Effector CD4-positive, alpha-beta T cell (primary cell): ENCODE data around the gene PTPRT.
"Not testable (repeated sequence)": the region's sequence is repeated elsewhere in the genome, so short reads cannot be mapped to it uniquely, and the experiment has no call there.

Experiments used
- DNase-seq: peaks from one replicate; pipeline ENCODE4 v3.0.0-alpha.2; 2020

Gene PTPRT

DNA sequence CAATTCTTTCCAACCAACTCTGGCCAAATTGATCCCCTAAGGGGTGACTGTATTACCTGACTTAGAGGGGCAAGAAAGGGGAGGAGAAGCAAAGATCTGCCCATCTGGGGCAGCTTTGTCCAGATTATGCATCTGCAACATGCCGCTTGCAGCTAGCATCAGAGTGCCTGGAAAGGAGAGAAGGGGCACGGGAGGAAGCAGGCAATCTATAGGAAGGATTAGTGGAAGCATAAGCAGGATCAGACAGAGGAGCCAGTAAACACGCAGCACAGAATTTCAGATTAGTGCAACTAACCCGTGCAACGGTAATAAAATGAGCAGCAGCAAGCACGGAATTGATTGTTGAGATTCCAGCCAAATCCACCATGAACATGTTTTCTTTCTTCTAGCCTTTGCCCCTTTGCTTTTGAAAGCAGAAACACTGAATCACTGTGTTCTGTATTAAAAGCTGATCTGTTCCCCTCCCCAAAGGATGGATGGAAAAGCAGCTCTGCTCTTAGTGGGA is 927.9 kb downstream of the PTPRT start:
- DNase-seq, result no peak

DNA sequence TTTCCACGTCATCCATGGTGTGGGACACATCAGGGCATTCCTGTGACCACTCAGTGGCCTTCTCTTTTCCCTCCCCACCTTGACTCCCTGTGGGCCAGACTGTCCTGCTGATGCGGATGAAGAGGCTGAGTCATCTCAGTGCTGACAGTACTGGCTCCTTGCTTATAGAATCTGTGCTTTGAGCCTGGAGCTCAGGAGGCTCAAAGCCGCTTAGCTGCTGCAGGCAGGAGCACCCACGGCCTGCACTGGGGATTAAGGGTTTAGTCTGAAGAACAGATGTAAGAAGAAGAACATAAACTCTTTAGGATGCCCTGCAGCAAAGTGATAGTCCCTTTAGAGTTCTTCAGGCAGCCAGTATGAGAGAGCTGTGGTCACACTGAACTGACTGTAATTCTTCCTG is 929.5 kb downstream of the PTPRT start:
- no peak for DNase-seq

DNA sequence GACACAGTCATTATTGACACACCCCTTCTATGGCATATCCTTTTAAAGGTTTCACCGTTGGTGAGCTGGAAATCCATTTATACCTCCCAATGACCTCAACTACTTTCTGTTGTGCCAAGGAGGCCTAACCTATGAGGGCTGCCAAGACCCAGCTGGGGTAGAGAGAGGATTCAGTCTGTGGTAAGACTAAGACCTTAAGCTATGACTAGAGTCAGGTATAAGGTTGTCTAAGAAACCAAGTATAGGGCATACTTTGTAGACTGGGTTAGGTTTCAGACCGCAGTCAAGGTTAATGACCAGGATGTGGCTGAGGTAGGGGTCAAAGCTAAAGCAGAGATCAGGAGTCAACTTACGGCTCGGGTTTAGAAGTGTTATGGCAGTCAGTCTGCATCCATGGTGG is 930.3 kb downstream of the PTPRT start:
- DNase-seq, result no peak

DNA sequence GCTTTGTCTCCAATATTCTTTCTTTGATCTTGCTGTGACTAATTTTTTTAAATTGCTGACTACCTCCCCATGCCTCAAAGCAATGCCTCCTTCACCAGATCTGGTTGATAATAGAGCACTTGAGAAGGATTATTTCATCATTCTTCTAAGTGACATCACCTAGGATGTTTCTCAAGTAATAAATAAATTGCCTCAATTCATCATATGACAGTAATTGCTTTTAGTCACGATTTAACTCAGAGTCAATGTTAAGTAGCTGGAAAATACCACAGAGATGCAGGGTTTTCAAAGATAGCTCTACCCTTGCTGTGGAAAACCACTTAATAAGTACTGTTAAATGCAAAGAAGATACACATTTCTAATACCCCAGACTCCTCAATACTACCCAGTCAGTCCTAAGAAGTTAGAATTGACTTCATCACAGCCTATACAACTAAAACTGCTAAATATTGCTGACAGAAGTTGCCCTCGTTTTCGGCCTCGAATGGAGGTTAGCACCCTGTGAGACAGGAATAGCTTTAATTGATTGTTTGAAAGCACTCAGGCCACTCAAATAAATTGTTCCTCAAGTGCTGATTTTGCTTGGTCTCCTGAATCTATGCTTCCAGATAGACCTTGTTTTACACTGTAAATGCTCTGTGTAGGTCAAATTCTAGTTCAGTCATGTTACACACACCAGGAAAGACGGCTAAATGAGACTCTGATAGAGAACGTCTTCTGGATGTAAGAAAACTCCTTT is 931.0 kb downstream of the PTPRT start:
- no peak for DNase-seq

DNA sequence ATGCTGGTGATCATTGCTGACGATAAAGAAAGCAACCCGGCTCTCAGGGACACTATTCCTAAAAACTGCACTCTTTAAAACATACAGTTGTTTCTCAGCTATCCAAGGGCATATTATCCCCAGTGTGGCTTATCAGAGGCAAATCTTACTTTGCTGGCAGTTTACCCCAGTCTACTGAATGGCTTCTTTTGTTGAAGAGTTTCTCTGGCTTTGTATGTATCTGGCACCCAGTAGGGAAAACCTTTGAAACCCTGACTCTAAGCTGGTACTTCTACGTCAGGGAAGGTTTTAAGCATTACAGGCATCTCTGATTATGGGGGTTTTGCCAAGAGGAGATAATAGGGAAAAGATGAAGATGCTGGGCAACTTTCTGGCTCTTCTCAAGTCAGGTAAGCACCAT is 933.9 kb downstream of the PTPRT start:
- no peak for DNase-seq

DNA sequence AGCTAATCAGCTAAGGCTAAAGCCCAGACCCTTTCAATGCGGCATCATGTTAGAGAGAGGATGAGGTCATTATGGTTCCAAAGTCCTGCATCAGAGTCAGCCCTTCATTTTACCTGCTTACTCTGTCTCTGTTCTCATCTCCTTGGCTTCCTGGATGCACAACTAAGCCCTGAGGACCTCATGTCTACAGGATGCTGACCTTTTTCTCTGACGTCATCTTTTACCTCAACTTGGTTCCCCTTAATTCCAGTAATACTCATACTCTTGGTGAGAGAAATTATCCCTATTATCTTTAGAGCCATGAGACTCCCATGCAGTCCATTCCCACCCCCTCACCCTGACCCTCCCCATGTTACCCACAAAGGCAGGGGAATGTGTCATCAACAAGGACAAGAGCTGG is 935.0 kb downstream of the PTPRT start:
- no peak for DNase-seq

DNA sequence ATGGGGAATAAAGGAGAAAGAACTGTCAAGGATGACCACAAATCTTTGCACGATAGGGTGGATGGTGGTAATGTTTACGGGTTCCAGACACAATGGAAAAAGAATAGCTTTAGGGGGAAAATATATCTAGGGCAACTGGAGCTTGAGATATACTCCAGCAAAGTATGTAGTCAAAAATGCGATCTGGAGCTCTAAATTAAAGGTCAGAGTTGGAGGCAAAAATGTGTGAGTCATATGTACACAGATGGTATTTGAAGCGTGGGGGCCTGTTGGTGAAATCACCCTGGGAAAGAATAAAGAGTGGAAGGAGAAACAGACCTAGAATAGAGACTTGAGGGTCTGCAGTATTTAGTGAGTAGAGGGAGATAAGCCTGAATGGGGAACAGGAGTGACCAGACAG is 937.6 kb downstream of the PTPRT start:
- DNase-seq, result no peak

DNA sequence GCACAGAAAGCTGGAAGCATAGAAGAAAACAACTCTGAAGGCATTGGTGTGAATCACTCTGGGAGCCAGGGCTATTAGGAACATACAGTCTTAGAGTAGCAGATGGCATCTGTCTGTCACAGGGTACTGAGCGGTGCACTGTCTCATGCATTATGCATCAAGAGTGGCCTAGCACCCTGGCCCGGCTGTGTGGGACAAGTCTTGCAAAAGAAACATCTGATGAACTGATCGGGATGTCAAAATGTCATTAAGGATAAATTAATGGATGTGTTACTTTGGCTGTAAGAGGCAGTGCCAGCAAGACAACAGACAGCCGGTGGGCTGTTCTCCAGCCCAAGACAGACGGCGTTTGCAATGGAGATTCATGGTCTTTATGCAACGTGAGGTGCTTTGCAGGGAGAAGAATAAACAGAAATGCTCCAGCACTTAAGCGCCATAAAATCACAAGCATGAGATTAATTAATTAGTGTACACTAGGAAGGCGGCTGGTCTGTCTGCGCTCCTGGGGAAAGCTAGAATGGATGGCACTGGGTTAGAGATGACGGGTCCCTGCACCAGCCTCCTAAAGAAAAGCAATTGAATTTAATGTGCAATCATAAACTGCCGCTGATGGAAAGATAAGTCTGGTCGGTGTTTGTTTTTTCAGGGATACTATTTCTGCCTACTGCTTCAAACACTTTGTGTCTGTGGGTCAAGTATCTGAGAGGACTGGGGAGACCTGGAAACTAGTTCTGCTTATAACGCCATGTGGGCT is 970.9 kb downstream of the PTPRT start:
- no peak for DNase-seq

DNA sequence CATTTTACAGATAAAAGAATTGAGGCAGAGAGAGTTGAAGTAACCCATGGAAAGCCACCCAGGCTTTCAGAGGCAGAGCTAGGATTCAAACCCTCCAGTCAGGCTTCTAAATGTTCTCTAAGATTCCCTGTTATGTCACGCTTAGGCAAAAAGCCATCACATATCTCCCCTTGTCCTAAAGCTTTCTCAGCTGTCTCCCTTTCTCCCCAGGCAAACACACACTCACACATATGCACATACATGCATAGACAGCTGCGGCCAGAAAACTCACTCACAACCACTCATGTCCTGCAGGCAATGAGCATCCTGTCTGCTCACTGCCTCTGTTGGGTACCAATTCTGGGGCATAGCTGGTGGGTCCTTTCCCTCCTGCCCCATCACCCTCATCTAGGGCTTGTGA is 975.6 kb downstream of the PTPRT start:
- DNase-seq, result no peak

DNA sequence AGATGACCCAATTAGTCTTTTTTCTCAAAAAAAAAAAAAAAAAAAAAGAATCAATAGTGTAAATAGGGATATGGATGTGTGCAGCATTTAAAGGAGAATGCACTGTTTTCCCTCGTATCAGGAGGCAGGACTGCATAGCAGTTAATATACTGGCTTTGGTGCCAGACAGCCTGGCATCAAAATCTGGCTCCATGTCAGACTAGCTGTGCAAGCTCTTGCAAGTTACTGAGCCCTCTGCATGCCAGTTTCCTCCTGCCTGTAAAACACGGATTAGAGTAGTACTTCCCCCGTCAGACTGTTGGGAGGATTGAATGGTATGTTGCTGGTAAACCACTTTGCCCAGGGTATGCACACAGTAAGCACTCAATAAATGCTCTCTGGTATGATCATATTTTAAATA is 977.3 kb downstream of the PTPRT start:
- no peak for DNase-seq

DNA sequence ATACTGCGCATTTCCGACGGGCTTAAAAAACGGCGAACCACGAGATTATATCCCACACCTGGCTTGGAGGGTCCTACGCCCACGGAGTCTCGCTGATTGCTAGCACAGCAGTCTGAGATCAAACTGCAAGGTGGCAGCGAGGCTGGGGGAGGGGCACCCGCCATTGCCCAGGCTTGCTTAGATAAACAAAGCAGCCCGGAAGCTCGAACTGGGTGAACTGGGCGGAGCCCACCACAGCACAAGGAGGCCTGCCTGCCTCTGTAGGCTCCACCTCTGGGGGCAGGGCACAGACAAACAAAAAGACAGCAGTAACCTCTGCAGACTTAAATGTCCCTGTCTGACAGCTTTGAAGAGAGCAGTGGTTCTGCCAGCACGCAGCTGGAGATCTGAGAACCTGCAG is 983.1 kb downstream of the PTPRT start:
- not testable (repeated sequence) for DNase-seq

DNA sequence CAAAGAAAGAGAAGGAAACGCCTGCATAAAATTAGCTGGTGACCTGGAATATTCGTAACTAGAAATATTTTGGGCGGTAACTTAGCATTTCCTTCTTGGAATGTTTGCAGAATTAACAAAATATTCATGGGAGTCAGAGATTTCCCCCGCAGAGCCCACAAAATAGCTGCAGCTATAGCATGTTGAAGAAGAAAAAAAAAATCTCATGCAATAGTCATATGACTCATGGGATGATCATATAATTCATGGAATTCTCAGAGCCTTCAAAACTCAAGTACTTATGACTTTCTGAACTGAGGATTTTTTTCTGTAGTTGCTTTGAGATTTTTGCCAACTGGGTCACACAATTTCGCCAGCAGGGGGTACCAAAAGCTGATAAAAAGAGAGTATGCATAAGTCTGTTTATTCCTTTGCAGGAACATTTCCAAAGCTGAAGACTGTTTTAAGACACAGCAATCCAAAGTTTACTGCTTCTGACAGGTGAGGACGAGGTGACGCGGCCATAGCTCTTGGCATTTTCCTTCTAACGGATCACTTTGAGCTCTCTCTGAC is 985.5 kb downstream of the PTPRT start:
- DNase-seq, result no peak

DNA sequence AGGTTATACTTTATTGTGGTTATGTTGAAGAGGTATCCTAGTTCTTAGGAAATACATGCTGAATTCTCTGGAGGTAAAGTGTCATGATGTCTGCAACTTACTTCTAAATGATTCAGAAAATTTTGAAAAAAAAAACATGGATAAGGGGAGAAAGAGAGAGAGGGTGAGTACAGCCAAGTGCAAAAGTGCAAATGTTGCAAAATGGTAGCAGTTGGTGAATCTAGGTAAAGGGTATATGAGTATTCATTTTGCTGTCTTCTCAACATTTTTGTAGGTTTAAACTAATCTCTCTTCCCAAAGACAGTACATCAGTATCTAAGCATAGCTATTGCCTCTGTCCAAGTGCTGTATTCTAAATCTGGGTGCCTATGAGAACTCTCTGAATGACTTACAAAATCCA is 992.1 kb downstream of the PTPRT start:
- no peak for DNase-seq

DNA sequence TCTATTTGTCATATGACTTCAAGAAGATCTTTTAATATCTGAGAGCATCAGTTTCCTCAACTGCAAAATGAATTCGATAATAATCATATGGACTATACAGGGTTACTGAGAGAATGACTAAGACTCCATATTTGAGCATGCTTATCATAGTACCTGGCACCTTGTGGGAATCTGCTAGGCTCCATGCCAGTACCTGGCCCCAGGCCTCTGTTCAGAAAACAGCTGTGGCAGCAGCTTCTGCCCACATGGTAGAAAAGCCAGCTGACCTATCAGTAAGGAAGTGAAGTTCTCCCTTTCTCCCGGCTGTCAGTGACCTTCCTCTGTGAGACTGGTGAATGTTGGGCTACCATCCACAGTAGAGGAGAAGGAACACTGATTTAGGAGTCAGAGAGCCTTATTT is 996.6 kb downstream of the PTPRT start:
- DNase-seq, result no peak

DNA sequence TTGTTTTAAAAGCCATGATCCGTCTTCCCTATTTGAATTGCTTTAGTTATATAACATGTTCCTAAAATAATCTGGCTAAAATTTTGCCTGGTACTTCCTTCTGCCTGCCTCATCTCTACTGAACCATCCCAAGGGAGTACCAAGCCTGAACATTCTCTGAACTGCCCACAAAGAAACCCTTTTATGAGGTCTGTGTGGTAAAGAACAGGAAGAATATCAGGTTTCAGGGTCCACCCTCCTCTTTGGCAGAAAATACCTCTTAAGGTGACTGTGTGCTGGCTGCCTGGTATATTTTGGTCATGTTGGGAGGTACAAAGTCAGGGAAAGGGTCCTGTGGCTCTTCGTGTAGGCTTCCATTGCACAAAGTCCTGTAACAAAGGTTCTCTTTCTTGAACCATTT is 997.4 kb downstream of the PTPRT start:
- no peak for DNase-seq

DNA sequence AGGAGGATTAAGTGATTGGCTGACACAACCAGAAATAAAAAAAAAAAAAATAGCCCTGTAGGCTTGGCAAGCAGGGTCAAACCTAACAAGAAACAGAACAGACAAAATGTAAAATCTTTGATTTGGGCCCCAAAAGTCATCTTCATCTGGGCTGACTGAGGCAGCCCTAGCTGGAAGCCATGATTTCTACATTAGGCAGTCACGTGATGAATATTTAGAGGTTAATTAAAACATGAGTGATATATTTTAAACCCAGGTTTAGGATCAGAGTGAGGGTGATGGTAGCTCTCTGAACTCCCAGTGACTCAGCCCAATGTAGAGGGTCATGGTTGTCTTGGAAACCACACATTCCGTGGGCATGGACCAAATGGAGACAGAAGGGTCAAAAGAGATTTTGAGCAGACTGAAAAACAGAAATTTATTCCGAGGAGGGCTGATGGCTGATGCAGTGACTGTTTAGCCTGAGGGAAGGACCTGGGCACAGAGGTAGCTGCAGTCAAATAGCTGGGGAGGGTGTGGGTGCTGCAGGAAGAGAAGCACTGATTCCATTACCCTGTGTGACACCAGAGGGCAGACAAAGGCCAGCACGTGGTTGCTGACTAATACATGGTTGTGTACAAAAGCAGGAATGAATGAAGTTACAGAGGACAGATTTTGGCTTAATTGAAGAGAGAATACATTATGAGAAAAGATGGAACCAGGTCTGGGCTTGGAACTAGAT is 998.4 kb downstream of the PTPRT start:
- no peak for DNase-seq

DNA sequence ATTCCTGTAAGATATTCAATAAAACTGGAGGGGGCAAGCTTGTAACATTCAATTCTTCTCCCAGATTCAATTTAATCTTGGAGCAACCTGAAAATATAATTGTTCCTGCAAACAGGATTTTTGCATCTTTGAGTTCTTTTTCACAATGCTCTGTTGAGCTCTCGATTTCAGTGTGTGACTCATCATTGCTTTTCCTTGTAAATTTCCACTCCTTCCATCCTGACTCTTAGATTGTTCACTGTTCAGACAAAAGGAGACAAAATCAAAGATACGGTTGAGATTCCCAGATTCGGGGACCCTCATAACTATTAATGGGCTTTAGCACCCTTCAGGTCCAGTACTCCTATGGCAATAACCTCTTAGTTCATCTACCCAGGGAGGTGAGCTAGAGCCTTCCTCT is 999.6 kb downstream of the PTPRT start:
- no peak for DNase-seq

DNA sequence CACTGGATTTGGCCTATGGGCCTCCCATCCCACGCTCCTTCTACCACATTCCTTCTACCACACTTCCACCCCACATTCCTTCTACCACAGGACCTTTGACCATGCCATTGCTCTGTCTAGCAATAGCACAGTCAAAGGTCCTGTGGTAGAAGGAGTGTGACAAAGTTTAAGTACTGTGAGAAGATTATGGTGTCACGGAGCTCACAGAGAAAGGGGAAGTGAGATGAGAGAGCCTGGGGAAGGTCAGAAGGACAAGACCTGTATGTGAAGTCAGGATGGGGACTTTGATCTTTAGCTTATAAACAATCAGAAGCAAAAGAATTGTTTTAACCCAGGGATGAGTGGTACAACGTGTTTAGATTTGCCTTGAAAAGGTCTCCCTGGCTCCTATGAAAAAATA is 1003.4 kb downstream of the PTPRT start:
- DNase-seq, result no peak

DNA sequence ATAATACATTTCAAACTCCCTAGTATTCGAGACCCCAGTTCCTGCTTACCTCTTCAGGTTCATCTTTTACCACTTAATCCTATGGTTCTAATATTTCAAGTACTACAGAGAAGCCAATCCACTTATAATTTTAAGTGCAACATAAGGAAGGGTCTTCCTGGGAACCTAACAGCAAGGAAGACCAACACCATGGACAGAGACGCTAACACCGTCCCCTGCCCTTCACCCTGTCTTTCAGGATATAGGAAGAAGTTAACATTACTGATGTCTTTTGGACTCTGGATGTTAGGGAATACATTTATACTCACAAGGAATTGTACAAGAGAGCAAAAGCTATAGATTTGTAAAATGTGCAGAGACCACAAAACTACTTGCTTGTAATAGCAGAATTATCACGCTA is 1006.6 kb downstream of the PTPRT start:
- DNase-seq, result no peak

DNA sequence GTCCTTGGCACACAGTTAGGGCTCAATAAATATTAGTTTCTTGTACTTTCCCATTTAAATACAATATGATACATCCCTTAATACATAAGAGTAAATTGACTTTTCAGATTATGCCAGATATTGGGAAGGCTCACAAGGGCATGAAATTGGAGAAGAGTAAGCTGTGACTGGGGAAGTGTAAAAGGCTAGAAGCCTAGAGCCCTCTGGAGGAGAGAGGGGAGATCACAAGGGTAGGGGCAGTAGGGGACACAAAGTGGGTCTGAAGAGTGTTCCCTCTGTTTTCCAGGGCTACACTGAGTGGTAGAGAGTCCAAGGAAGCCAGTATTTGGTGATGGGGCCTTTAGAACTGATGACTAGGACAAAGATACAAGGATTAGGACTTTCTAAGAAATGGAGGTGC is 1008.6 kb downstream of the PTPRT start:
- DNase-seq, result no peak

DNA sequence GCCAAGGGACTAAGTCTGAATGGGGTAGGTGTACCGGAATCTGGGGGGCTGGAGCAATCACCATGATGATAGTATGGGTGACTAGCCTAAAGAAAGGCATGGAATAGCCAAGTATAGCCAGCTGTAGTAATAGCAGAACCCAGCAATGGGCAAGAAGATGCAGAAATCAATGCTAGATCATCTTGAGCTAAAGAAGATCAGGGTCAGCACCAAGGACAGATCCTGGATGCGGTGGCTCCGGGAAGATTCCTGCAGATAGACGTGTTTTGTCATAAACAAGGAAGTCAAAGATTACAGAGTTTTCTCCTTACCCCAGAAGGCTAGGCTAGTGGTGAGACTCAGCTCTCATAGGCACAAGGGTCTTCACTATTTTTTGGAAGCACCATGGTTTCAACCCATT is 1009.9 kb downstream of the PTPRT start:
- DNase-seq, result no peak

DNA sequence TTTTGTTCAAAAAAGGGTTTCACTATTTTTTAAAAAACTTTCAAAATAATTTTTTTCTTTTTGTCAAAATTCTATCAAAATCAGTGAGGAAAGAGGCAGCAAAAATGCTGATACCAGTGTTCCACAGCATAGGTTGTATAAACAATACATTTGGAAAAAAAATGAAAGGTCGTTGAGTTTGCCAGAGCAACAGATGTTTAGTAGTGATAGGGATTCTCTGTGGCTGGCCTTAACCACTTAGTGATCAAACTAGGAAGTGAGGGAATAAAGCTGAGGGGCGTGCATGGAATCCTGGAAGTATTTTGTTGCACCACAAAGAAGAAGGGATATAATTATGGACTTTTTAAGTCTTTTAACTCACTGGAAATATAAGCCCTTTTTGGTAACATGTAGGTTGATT is 1016.3 kb downstream of the PTPRT start:
- DNase-seq, result no peak

DNA sequence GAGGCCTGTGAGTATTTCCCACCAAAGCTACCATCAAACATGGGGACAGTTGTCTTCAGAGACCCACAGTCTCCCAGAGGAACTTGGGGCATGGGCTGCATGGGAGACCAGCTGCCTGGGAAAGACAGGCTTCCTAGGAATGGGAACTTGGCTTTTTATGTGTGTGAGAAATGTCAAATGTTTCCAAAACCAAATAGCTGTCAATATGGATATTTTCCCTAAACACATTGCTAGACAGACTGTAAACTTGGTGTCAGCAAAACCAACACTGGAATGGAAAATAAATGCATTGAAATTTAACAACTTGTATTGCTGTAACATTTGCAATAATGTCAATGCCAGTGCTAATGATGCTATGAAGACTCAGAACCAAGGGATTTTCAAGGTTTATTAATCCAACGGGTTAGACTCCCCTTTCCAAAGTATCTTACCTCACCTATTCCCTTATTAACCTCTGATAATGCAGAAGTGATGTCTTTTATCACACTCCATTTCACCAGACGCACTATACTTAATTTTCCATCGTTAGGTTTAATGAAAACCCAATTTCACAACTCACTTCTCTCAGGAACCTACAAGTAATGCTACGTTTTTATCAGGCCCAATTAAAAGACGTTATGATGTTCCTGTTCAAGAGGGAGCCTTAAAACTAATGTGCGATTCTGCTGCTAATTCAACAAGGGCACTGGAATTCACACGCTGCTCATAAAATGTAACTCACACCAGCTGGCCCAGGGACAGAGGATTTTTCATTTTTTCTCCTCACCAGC is 1025.4 kb downstream of the PTPRT start:
- DNase-seq, result no peak
